B cell (primary cell): ENCODE data around the gene NRROS. TPM values are rescaled to one million over a fixed set of nuclear protein-coding genes. Genes with fewer than 3 reads are reported as not detected.

Experiments used
- ATAC-seq: fragments of 200-7000 bp; cut with Tn5 transposase; one replicate; pipeline ENCODE4 v1.10.0; 2021; ENCODE audit warnings: low read depth, mild to moderate bottlenecking, moderate number of reproducible peaks, moderate library complexity
- CTCF ChIA-PET: fragments of 350-600 bp; sonication (Branson Sonifier 250); formaldehyde crosslinking; loops from one replicate; lab custom pipeline; 2021; ENCODE audit warnings: antibody characterized with exemption, inconsistent platforms; lab: Charles Lee
- POLR2A ChIA-PET: fragments of 350-600 bp; sonication (Branson Sonifier 250); formaldehyde crosslinking; loops from one replicate; lab custom pipeline; 2021; ENCODE audit warnings: antibody characterized with exemption; lab: Charles Lee
- DNase-seq: peaks from one replicate; pipeline ENCODE4 v3.0.0; 2013
- H2AFZ ChIP-seq: 2 replicates; pipeline ENCODE4 v1.6.1; 2012; ENCODE audit warnings: mild to moderate bottlenecking, low read depth, low read length; ENCODE audit not compliant: insufficient read depth, poor library complexity, severe bottlenecking
- H3K27ac ChIP-seq, 2 donors: 1 replicate in 1 of 2; 2 replicates in 1 of 2; pipeline ENCODE4 v1.5.1; 2012 to 2013; ENCODE audit warnings: low read length in 2 of 2, mild to moderate bottlenecking in 2 of 2, moderate library complexity in 1 of 2
- H3K27me3 ChIP-seq, 4 experiments: fragments of 200-600 bp in 1 of 4; sonication (generic) in 1 of 4; replicated peaks in 1 of 4; 1 replicate in 2 of 4; 2 replicates in 2 of 4; pipeline versions ENCODE4 v1.6.1 to v1.7.0; 2013 to 2016; ENCODE audit warnings: low read length in 3 of 4, mild to moderate bottlenecking in 2 of 4, mixed read lengths in 1 of 4, moderate library complexity in 1 of 4; ENCODE audit not compliant: insufficient read depth in 4 of 4, control insufficient read depth in 3 of 4; ENCODE audit errors: control extremely low read depth in 1 of 4
- H3K36me3 ChIP-seq, 2 experiments: replicated peaks in 1 of 2; 1 replicate in 1 of 2; 2 replicates in 1 of 2; pipeline versions ENCODE4 v1.6.1 to v1.7.1; 2013; ENCODE audit warnings: low read length in 1 of 2; ENCODE audit not compliant: insufficient read depth in 2 of 2, control insufficient read depth in 1 of 2; ENCODE audit errors: control extremely low read depth in 1 of 2, extremely low read depth in 1 of 2
- H3K4me1 ChIP-seq, 2 donors: fragments of 200-600 bp in 1 of 2; sonication (generic) in 1 of 2; 1 replicate in 1 of 2; 2 replicates in 1 of 2; pipeline versions ENCODE4 v1.5.1 to v1.6.1; 2013 to 2017; ENCODE audit warnings: low read length in 2 of 2; ENCODE audit not compliant: control insufficient read depth in 2 of 2, insufficient read depth in 2 of 2
- H3K4me2 ChIP-seq: replicated peaks from 2 replicates; pipeline ENCODE3; 2012; ENCODE audit warnings: mild to moderate bottlenecking, low read depth, low read length; ENCODE audit not compliant: poor library complexity, severe bottlenecking
- H3K4me3 ChIP-seq, 5 experiments: fragments of 200-600 bp in 1 of 5; sonication (generic) in 1 of 5; 1 replicate in 3 of 5; 2 replicates in 2 of 5; pipeline versions ENCODE4 v1.5.1 to v1.7.0; 2011 to 2016; ENCODE audit warnings: low read length in 4 of 5, mild to moderate bottlenecking in 4 of 5, low read depth in 2 of 5, control low read depth in 1 of 5, moderate library complexity in 1 of 5; ENCODE audit not compliant: insufficient read depth in 1 of 5; ENCODE audit errors: control extremely low read depth in 1 of 5, extremely low read depth in 1 of 5
- H3K79me2 ChIP-seq: fragments of 200-600 bp; sonication (generic); one replicate; pipeline ENCODE4 v1.6.0; 2016; ENCODE audit warnings: low read length; ENCODE audit not compliant: control insufficient read depth, insufficient read depth
- H3K9ac ChIP-seq: fragments of 200-600 bp; sonication (generic); 2 replicates; pipeline ENCODE4 v1.6.1; 2017; ENCODE audit warnings: mild to moderate bottlenecking, low read length, moderate library complexity
- H3K9me3 ChIP-seq, 3 donors: one replicate each; pipeline versions ENCODE4 v1.6.1 to v1.7.1; 2013; ENCODE audit warnings: low read length in 2 of 3; ENCODE audit not compliant: control insufficient read depth in 2 of 3, insufficient read depth in 1 of 3; ENCODE audit errors: control extremely low read depth in 1 of 3
- H4K20me1 ChIP-seq: 2 replicates; pipeline ENCODE4 v1.6.0; 2012; ENCODE audit warnings: mild to moderate bottlenecking, low read length; ENCODE audit not compliant: insufficient read depth, control insufficient read depth, poor library complexity, severe bottlenecking
- H3K27ac Mint-ChIP-seq: one replicate; pipeline ENCODE4 v1.8.0; 2021; ENCODE audit warnings: mixed read lengths
- H3K27me3 Mint-ChIP-seq: one replicate; pipeline ENCODE4 v1.8.0; 2021; ENCODE audit warnings: mixed read lengths
- H3K4me1 Mint-ChIP-seq: one replicate; pipeline ENCODE4 v1.8.0; 2021; ENCODE audit warnings: mixed read lengths
- H3K4me3 Mint-ChIP-seq: one replicate; pipeline ENCODE4 v1.8.0; 2021; ENCODE audit warnings: mixed read lengths
- H3K9me3 Mint-ChIP-seq: one replicate; pipeline ENCODE4 v1.8.0; 2022; ENCODE audit warnings: mixed read lengths; ENCODE audit not compliant: insufficient read depth
- CTCF ChIP-seq: fragments of 200-600 bp; IDR thresholded peaks from one replicate; pipeline ENCODE4 v1.8.0; 2022; ENCODE audit warnings: antibody characterized with exemption, mild to moderate bottlenecking
- EZH2 ChIP-seq: IDR thresholded peaks from 2 replicates; pipeline ENCODE4 v1.6.1; 2012; ENCODE audit warnings: borderline replicate concordance, low read depth, mild to moderate bottlenecking, moderate library complexity, low read length; ENCODE audit not compliant: insufficient read depth, poor library complexity, severe bottlenecking
- WGBS: methylation state at CpG from one replicate; pipeline ENCODE4 v1.1.5; 2013; ENCODE audit warnings: missing lambda C conversion rate; ENCODE audit not compliant: insufficient coverage; 5-methylcytosine and 5-hydroxymethylcytosine counted together
- intact Hi-C: fragments of 100-400 bp; cut with micrococcal nuclease; formaldehyde crosslinking; loops from one replicate; pipeline ENCODE4 v1.10.0; 2022
- polyA plus RNA-seq: library from polyadenylated mRNA; depleted of rRNA; stranded (reverse); fragments of >200 nt; gene quantifications from 2 replicates; pipeline ENCODE4 v1.2.3, GENCODE V29; 2012
- total RNA-seq, 2 donors: library from RNA; stranded (reverse); fragments of 120-200 nt in 1 of 2; gene quantifications; 1 replicate in 1 of 2; 2 replicates in 1 of 2; pipeline versions ENCODE4 v1.2.3 to v1.2.4, GENCODE V29; 2013 to 2022

The NRROS gene
- total and polyA plus RNA-seq, 2 donors (not counting 1 experiment from before 2014, with no cell fraction given): 40.1 to 87.9 TPM

- no peaks in the 10 kb centered on the region for H3K27me3 ChIP-seq
- intact Hi-C loops: loop anchor here (2.0 to 10.0 kb wide), 3 partner anchors 51 to 729 kb away; partner anchors contain the start of genes PAK2 and TNK2
- no peak for ATAC-seq
- H3K79me2 ChIP-seq: no peaks in the 10 kb centered on the region
- H3K9ac ChIP-seq: peak overlapping the region; percentile 87
- H3K4me3 ChIP-seq: peak overlapping the region in 4 of 5 experiments; percentile 21 to 78 (median 72)
- no peak for TF ChIP-seq CTCF
- TF ChIP-seq EZH2: no peak
- POLR2A ChIA-PET: no interaction called here
- H4K20me1 ChIP-seq: no peaks in the 10 kb centered on the region
- Mint-ChIP-seq H3K27ac (peak overlapping the region; percentile 96), H3K9me3 (no peaks in the 10 kb centered on the region), H3K4me3 (peak overlapping the region; percentile 92), H3K4me1 (peaks cover 65% of the 10 kb centered on the region), H3K27me3 (no peaks in the 10 kb centered on the region)
- no peaks in the 10 kb centered on the region for H3K9me3 ChIP-seq
- peak overlapping the region; percentile 92 for H3K4me2 ChIP-seq
- H2AFZ ChIP-seq: no peak overlapping the region
- peak overlapping the region; percentile 44 to 94 for H3K27ac ChIP-seq
- peak; percentile 47 for DNase-seq
- CTCF ChIA-PET: interaction anchor here (1.1 kb wide), 1 partner anchor 9 kb away, joined by 5 read pairs; no protein-coding TSS in a partner anchor
- H3K4me1 ChIP-seq: peaks cover 31 to 55% of the 10 kb centered on the region in 2 donors
- no peaks in the 10 kb centered on the region for H3K36me3 ChIP-seq
- 77% methylated on average over 9 of the region's 12 CpGs for WGBS
These were observed 5.8 kb upstream of the NRROS start for GRCh38 chr3:196633555-196634151.

- POLR2A ChIA-PET: interaction anchor here (0.7 kb wide), 1 partner anchor 14 kb away, joined by 3 read pairs; no protein-coding TSS in a partner anchor
- DNase-seq: peak; percentile 87
- H3K4me1 Mint-ChIP-seq: peaks cover 71% of the 10 kb centered on the region
These were observed 5.3 kb upstream of the NRROS start for GRCh38 chr3:196634224-196634623.

More at GRCh38 chr3:196634224-196634623, 5.3 kb upstream of the NRROS start:
- intact Hi-C loops: loop anchor here (2.0 to 10.0 kb wide), 2 partner anchors 105 to 729 kb away; partner anchors contain the start of genes PAK2 and TNK2
- Histone ChIP-seq H3K4me2 (peak overlapping the region; percentile 92), H3K27ac (peak overlapping the region; percentile 43 to 44), H3K4me3 (peak overlapping the region in 4 of 5 experiments; percentile 12 to 78 (median 46)), H3K79me2 (peaks cover 6% of the 10 kb centered on the region), H3K9ac (peak overlapping the region; percentile 87), H4K20me1 (no peaks in the 10 kb centered on the region), H3K9me3 (no peaks in the 10 kb centered on the region), H3K4me1 (peaks cover 37 to 61% of the 10 kb centered on the region in 2 donors), H3K27me3 (no peaks in the 10 kb centered on the region), H3K36me3 (no peaks in the 10 kb centered on the region), H2AFZ (no peak overlapping the region)
- CTCF ChIA-PET: interaction anchor here (0.6 to 1.6 kb wide), 3 partner anchors 11 to 151 kb away, joined by 3 to 8 read pairs (median 3); no protein-coding TSS in a partner anchor
- TF ChIP-seq CTCF (no peak), EZH2 (no peak)
- peak; percentile 7 for ATAC-seq
- Mint-ChIP-seq H3K27me3 (no peaks in the 10 kb centered on the region), H3K27ac (peak overlapping the region; percentile 96), H3K4me3 (peak overlapping the region; percentile 92), H3K9me3 (no peaks in the 10 kb centered on the region)
- WGBS: 4% methylated on average over 4 of the region's 10 CpGs
